Measurements from ENCODE around the gene RIPOR3.
"Not testable (repeated sequence)": the region's sequence is repeated elsewhere in the genome, so short reads cannot be mapped to it uniquely, and the experiment has no call there.

Gene RIPOR3

GRCh38 chr20:50574586-50574985 is 116.8 kb downstream of the RIPOR3 start:
- DNase-seq (ENCODE audit: low read depth in 2 of 2): no peak

GRCh38 chr20:50574108-50574507 is 117.2 kb downstream of the RIPOR3 start:
- DNase-seq (ENCODE audit: low read depth in 2 of 2): no peak

GRCh38 chr20:50572938-50573777 is 118.2 kb downstream of the RIPOR3 start:
- DNase-seq (ENCODE audit: low read depth in 2 of 2): no peak

- DNase-seq (ENCODE audit: low read depth in 2 of 2): no peak
These were observed 119.9 kb downstream of the RIPOR3 start for GRCh38 chr20:50571466-50571865.

- no peak for DNase-seq (ENCODE audit: low read depth in 2 of 2)
These were observed 121.2 kb downstream of the RIPOR3 start for GRCh38 chr20:50569864-50570836.

- not testable (repeated sequence) for DNase-seq (ENCODE audit: low read depth in 2 of 2)
These were observed 121.9 kb downstream of the RIPOR3 start for GRCh38 chr20:50569487-50569863.

GRCh38 chr20:50568549-50568942 is 122.8 kb downstream of the RIPOR3 start:
- DNase-seq (ENCODE audit: low read depth in 2 of 2): no peak

- DNase-seq (ENCODE audit: low read depth in 2 of 2): no peak
These were observed 123.3 kb downstream of the RIPOR3 start for GRCh38 chr20:50567860-50568548.

GRCh38 chr20:50565871-50566270 is 125.5 kb downstream of the RIPOR3 start:
- no peak for DNase-seq (ENCODE audit: low read depth in 2 of 2)

- DNase-seq (ENCODE audit: low read depth in 2 of 2): no peak
These were observed 126.0 kb downstream of the RIPOR3 start for GRCh38 chr20:50565383-50565782.

- no peak for DNase-seq (ENCODE audit: low read depth in 2 of 2)
These were observed 128.0 kb downstream of the RIPOR3 start for GRCh38 chr20:50563133-50563944.

- no peak for DNase-seq (ENCODE audit: low read depth in 2 of 2)
These were observed 129.1 kb downstream of the RIPOR3 start for GRCh38 chr20:50562262-50562701.

- peak; percentile 52 to 70 for DNase-seq (ENCODE audit: low read depth in 2 of 2)
These were observed 129.8 kb downstream of the RIPOR3 start for GRCh38 chr20:50561379-50562078.

GRCh38 chr20:50560867-50561266 is 130.5 kb downstream of the RIPOR3 start:
- no peak for DNase-seq (ENCODE audit: low read depth in 2 of 2)

GRCh38 chr20:50559856-50560638 is 131.3 kb downstream of the RIPOR3 start:
- DNase-seq (ENCODE audit: low read depth in 2 of 2): no peak

- no peak for DNase-seq (ENCODE audit: low read depth in 2 of 2)
These were observed 132.2 kb downstream of the RIPOR3 start for GRCh38 chr20:50559149-50559548.

GRCh38 chr20:50558483-50558925 is 132.8 kb downstream of the RIPOR3 start:
- DNase-seq (ENCODE audit: low read depth in 2 of 2): no peak

GRCh38 chr20:50557549-50558134 is 133.7 kb downstream of the RIPOR3 start:
- no peak for DNase-seq (ENCODE audit: low read depth in 2 of 2)

- no peak for DNase-seq (ENCODE audit: low read depth in 2 of 2)
These were observed 135.7 kb downstream of the RIPOR3 start for GRCh38 chr20:50555662-50556061.
